ENCODE measurements around the gene PLCB1. TPM values are rescaled to one million over a fixed set of nuclear protein-coding genes. Genes with fewer than 3 reads are reported as not detected.
A peak's percentile ranks its signal among the peaks of the same experiment; 100 is the strongest.

PLCB1 gene
- total RNA-seq, 1 donor = 35.4 TPM

- TF ChIP-seq CTCF (IDR thresholded peaks at IDR 0.05; ENCODE audit: insufficient read depth, low read depth, low read length) = no peak
- no peak overlapping the region for H3K4me3 ChIP-seq (ENCODE audit: low read depth, low read length)
- peak; percentile 11 for DNase-seq (ENCODE audit: low read depth)
Observed at GRCh38 chr20:8509809-8510208, 377.7 kb downstream of the PLCB1 start.

DNA sequence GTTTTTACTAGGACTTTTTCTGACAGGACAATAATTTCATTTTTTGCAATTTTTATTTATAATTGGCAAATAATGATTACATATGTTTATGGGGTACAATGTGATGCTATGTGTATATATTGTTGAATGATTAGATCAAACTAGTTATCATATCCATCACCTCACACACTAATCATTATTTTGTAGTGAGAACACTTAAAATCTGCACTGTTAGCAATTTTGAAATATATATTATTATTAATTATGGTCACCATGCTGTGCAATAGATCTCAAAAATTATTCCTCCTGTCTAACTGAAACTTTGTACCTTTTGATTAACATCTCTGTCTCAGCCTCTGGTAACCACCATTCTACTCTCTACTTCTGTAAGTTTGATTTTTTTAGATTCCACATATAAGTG, 378.7 kb downstream of the PLCB1 start:
- no peak for DNase-seq (ENCODE audit: low read depth)
- no peak for TF ChIP-seq CTCF (IDR thresholded peaks at IDR 0.05; ENCODE audit: insufficient read depth, low read depth, low read length)
- no peak overlapping the region for H3K4me3 ChIP-seq (ENCODE audit: low read depth, low read length)

GRCh38 chr20:8512003-8512402, 379.9 kb downstream of the PLCB1 start:
- no peak overlapping the region for H3K4me3 ChIP-seq (ENCODE audit: low read depth, low read length)
- no peak for DNase-seq (ENCODE audit: low read depth)
- TF ChIP-seq CTCF (IDR thresholded peaks at IDR 0.05; ENCODE audit: insufficient read depth, low read depth, low read length) = no peak

GRCh38 chr20:8515810-8516435, 383.9 kb downstream of the PLCB1 start:
- DNase-seq (ENCODE audit: low read depth) = no peak
- H3K4me3 ChIP-seq (ENCODE audit: low read depth, low read length) = no peak overlapping the region
- no peak for TF ChIP-seq CTCF (IDR thresholded peaks at IDR 0.05; ENCODE audit: insufficient read depth, low read depth, low read length)

- TF ChIP-seq CTCF (IDR thresholded peaks at IDR 0.05; ENCODE audit: insufficient read depth, low read depth, low read length) = no peak
Observed at GRCh38 chr20:8518878-8519277, 386.8 kb downstream of the PLCB1 start.

GRCh38 chr20:8519887-8520286, 387.8 kb downstream of the PLCB1 start:
- TF ChIP-seq CTCF (IDR thresholded peaks at IDR 0.05; ENCODE audit: insufficient read depth, low read depth, low read length) = no peak
- no peak for DNase-seq (ENCODE audit: low read depth)
- H3K4me3 ChIP-seq (ENCODE audit: low read depth, low read length) = no peak overlapping the region

More at GRCh38 chr20:8518878-8519277, 386.8 kb downstream of the PLCB1 start:
- no peak overlapping the region for H3K4me3 ChIP-seq (ENCODE audit: low read depth, low read length)
- DNase-seq (ENCODE audit: low read depth) = no peak

- DNase-seq (ENCODE audit: low read depth) = no peak
- no peak overlapping the region for H3K4me3 ChIP-seq (ENCODE audit: low read depth, low read length)
- TF ChIP-seq CTCF (IDR thresholded peaks at IDR 0.05; ENCODE audit: insufficient read depth, low read depth, low read length) = no peak
Observed at GRCh38 chr20:8522168-8522567, 390.1 kb downstream of the PLCB1 start.

All from fibroblast of villous mesenchyme (primary cell).